Tibial nerve (tissue), 4 donors: ENCODE measurements around the gene NFKBIE.

Experiments
- EP300 ChIP-seq, 2 donors: sonication (generic); formaldehyde crosslinking; IDR thresholded peaks; one replicate each; pipeline ENCODE4 v1.6.1; 2017; ENCODE audit warnings: antibody characterized with exemption in 2 of 2, mild to moderate bottlenecking in 1 of 2
- POLR2A ChIP-seq, 2 donors: fragments of 450-650 bp; IDR thresholded peaks; one replicate each; pipeline ENCODE4 v1.6.1; 2017; ENCODE audit warnings: antibody characterized with exemption in 2 of 2, mild to moderate bottlenecking in 2 of 2, moderate library complexity in 2 of 2
- TF ChIP-seq, protein P1 (sequence below), 5 experiments: fragments of 200-600 bp in 3 of 5; fragments of 450-650 bp in 2 of 5; sonication (generic) in 3 of 5; IDR thresholded peaks; one replicate each; pipeline ENCODE4 v1.5.1; 2016 to 2019; ENCODE audit warnings: antibody characterized with exemption in 5 of 5, mild to moderate bottlenecking in 3 of 5, moderate library complexity in 2 of 5

DNA sequence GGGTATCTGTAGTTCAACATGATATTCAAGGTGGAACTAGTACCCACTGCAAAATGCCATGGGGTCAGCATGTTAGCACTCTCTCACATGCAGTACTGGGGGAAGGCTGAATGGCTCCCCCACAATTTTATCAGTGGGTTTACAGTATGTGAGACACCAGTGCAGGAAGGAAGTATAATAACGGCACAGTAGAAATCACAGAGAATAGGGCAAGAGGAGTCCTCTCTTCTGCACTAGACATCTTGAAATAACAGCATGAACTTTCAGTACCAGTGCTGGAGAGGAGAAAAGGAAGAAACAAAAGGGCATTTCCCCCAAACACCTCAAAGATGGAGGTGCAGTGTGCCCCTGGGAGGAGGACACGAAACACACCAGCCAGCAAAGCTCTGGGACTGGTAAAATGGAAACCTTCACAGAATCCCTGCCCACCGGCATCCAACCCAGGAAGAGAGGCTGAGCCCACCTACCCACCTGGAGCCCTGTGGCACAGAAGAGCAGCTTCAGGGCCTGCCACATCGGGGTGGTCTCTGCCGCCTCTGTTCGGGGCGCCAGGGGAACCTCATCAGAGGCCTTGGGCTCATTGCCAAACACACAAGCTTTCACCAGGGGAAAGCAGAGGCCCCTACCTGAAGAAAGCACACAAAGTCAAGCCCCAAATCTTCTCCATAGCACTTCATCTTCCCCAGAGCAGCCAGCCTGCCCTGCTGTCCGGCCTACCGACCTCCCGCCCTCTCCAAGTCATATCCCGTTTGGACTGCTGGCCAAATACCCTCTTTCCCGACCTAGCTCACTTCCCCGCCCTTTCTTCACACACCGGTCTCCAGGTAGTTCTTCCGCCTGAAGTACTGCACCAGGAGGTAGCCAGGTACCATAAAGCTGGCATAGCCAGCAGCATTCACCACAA lies 9.2 kb downstream of the NFKBIE start:
- TF ChIP-seq POLR2A (IDR thresholded peaks at IDR 0.05) (no peak), EP300 (IDR thresholded peaks at IDR 0.05) (no peak)
- TF ChIP-seq, protein P1, sequence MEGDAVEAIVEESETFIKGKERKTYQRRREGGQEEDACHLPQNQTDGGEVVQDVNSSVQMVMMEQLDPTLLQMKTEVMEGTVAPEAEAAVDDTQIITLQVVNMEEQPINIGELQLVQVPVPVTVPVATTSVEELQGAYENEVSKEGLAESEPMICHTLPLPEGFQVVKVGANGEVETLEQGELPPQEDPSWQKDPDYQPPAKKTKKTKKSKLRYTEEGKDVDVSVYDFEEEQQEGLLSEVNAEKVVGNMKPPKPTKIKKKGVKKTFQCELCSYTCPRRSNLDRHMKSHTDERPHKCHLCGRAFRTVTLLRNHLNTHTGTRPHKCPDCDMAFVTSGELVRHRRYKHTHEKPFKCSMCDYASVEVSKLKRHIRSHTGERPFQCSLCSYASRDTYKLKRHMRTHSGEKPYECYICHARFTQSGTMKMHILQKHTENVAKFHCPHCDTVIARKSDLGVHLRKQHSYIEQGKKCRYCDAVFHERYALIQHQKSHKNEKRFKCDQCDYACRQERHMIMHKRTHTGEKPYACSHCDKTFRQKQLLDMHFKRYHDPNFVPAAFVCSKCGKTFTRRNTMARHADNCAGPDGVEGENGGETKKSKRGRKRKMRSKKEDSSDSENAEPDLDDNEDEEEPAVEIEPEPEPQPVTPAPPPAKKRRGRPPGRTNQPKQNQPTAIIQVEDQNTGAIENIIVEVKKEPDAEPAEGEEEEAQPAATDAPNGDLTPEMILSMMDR (IDR thresholded peaks at IDR 0.05) = no peak
